SK-N-SH (cell line): ENCODE results near the gene COL4A3. TPM values are rescaled to one million over a fixed set of nuclear protein-coding genes. Genes with fewer than 3 reads are reported as not detected.

Experiments used
- CTCF ChIA-PET: fragments of 300-600, 350-600 bp; formaldehyde crosslinking; extraction: SDS; loops from one replicate; lab custom pipeline; 2021; lab: Yijun Ruan, JAX
- POLR2A ChIA-PET: fragments of 350-600 bp; sonication (Branson Sonifier 250); formaldehyde crosslinking; extraction: SDS; loops from one replicate; lab custom pipeline; 2020; ENCODE audit warnings: antibody characterized with exemption, inconsistent platforms; lab: Yijun Ruan, JAX
- DNase-seq: peaks from one replicate; pipeline ENCODE4 v3.0.0; 2012
- H2AFZ ChIP-seq: fragments of 200-600 bp; sonication (generic); 2 replicates; pipeline ENCODE4 v1.8.1; 2016; ENCODE audit warnings: antibody characterized with exemption, mild to moderate bottlenecking, low read depth
- H3F3A ChIP-seq: fragments of 200-600 bp; sonication (generic); replicated peaks from 2 replicates; pipeline ENCODE3; 2016; ENCODE audit warnings: antibody characterized with exemption, mild to moderate bottlenecking; ENCODE audit not compliant: insufficient read depth
- H3K27ac ChIP-seq, 2 experiments: fragments of 200-500 bp in 1 of 2; fragments of 200-600 bp in 1 of 2; sonication (Bioruptor generic) in 1 of 2; sonication (generic), shearing (Covaris generic) in 1 of 2; 2 replicates each; pipeline versions ENCODE4 v1.5.1 to v1.6.1; 2014 to 2016; ENCODE audit warnings: low read depth in 2 of 2, inconsistent platforms in 1 of 2, low read length in 1 of 2, mild to moderate bottlenecking in 1 of 2, mixed read lengths in 1 of 2
- H3K27me3 ChIP-seq: fragments of 200-600 bp; sonication (generic), shearing (Covaris generic); 2 replicates; pipeline ENCODE4 v1.6.1; 2016; ENCODE audit warnings: mixed run types; ENCODE audit not compliant: insufficient read depth
- H3K36me3 ChIP-seq, 2 experiments: fragments of 200-500 bp in 1 of 2; fragments of 200-600 bp in 1 of 2; sonication (Bioruptor generic) in 1 of 2; sonication (generic) in 1 of 2; replicated peaks in 1 of 2; 2 replicates each; pipeline versions ENCODE3 to v1.5.1; 2014 to 2016; ENCODE audit warnings: low read length in 1 of 2, mild to moderate bottlenecking in 1 of 2; ENCODE audit not compliant: insufficient read depth in 2 of 2, control insufficient read depth in 1 of 2
- H3K4me1 ChIP-seq, 2 experiments: fragments of 200-500 bp in 1 of 2; fragments of 200-600 bp in 1 of 2; sonication (Bioruptor generic) in 1 of 2; sonication (generic), shearing (Covaris generic) in 1 of 2; 2 replicates each; pipeline versions ENCODE4 v1.5.1 to v1.6.1; 2014 to 2016; ENCODE audit warnings: low read depth in 1 of 2, low read length in 1 of 2, mixed run types in 1 of 2; ENCODE audit not compliant: insufficient read depth in 2 of 2, control insufficient read depth in 1 of 2
- H3K4me2 ChIP-seq: fragments of 200-600 bp; sonication (generic), shearing (Covaris generic); 2 replicates; pipeline ENCODE4 v1.6.1; 2017; ENCODE audit warnings: mixed run types
- H3K4me3 ChIP-seq, 2 experiments: fragments of 200-500 bp in 1 of 2; fragments of 200-600 bp in 1 of 2; sonication (Bioruptor generic) in 1 of 2; sonication (generic), shearing (Covaris generic) in 1 of 2; 2 replicates each; pipeline versions ENCODE4 v1.5.1 to v1.8.1; 2014 to 2016; ENCODE audit warnings: low read depth in 2 of 2, inconsistent platforms in 1 of 2, low read length in 1 of 2, mild to moderate bottlenecking in 1 of 2, mixed read lengths in 1 of 2, moderate library complexity in 1 of 2
- H3K79me2 ChIP-seq: fragments of 200-600 bp; sonication (generic); 2 replicates; pipeline ENCODE4 v1.8.1; 2017; ENCODE audit warnings: mild to moderate bottlenecking; ENCODE audit not compliant: insufficient read depth
- H3K9ac ChIP-seq: fragments of 200-600 bp; sonication (generic); 2 replicates; pipeline ENCODE4 v1.6.1; 2017; ENCODE audit warnings: mixed run types
- H3K9me2 ChIP-seq: fragments of 200-600 bp; sonication (generic); 2 replicates; pipeline ENCODE4 v1.6.1; 2017; ENCODE audit warnings: mixed run types
- H3K9me3 ChIP-seq: fragments of 200-600 bp; sonication (generic); 2 replicates; pipeline ENCODE4 v1.6.1; 2017; ENCODE audit warnings: mixed run types, mild to moderate bottlenecking, moderate library complexity
- H4K20me1 ChIP-seq: fragments of 200-600 bp; sonication (generic); 2 replicates; pipeline ENCODE4 v1.6.1; 2017; ENCODE audit warnings: mild to moderate bottlenecking, mixed run types; ENCODE audit not compliant: insufficient read depth
- CHD2 ChIP-seq: fragments of 150-350 bp; IDR thresholded peaks from 2 replicates; pipeline ENCODE4 v1.6.1; 2018; ENCODE audit warnings: low read length; ENCODE audit not compliant: partially characterized antibody
- ELF1 ChIP-seq: IDR thresholded peaks from 2 replicates; pipeline ENCODE4 v1.4.0; 2012
- EP300 ChIP-seq, 2 experiments: IDR thresholded peaks; 2 replicates each; pipeline versions ENCODE4 v1.4.0 to v1.6.1; 2012; ENCODE audit warnings: borderline replicate concordance in 1 of 2, low read depth in 1 of 2, low read length in 1 of 2
- EZH2phosphoT487 ChIP-seq: fragments of 200-600 bp; sonication (generic); IDR thresholded peaks from 2 replicates; pipeline ENCODE4 v1.6.1; 2017; ENCODE audit warnings: low read depth, mixed run types, mild to moderate bottlenecking, antibody characterized with exemption, moderate library complexity, borderline replicate concordance
- FOSL2 ChIP-seq: IDR thresholded peaks from 2 replicates; pipeline ENCODE4 v1.4.0; 2012; ENCODE audit warnings: low read depth, mild to moderate bottlenecking, moderate library complexity, borderline replicate concordance
- FOXM1 ChIP-seq: IDR thresholded peaks from 2 replicates; pipeline ENCODE4 v1.4.0; 2012; ENCODE audit warnings: low read depth, mild to moderate bottlenecking
- JUND ChIP-seq: IDR thresholded peaks from 2 replicates; pipeline ENCODE4 v1.4.0; 2012
- NRF1 ChIP-seq: IDR thresholded peaks from 2 replicates; pipeline ENCODE4 v1.6.1; 2012; ENCODE audit warnings: low read depth, mild to moderate bottlenecking, low read length
- RCOR1 ChIP-seq: fragments of 150-350 bp; IDR thresholded peaks from 2 replicates; pipeline ENCODE4 v1.6.1; 2017; ENCODE audit warnings: antibody characterized with exemption, low read length
- RXRA ChIP-seq: IDR thresholded peaks from 2 replicates; pipeline ENCODE4 v1.4.0; 2012; ENCODE audit warnings: low read depth, mild to moderate bottlenecking, borderline replicate concordance
- TAF1 ChIP-seq: IDR thresholded peaks from 2 replicates; pipeline ENCODE4 v1.6.1; 2012; ENCODE audit warnings: low read depth, mild to moderate bottlenecking, low read length, moderate library complexity, borderline replicate concordance
- TEAD4 ChIP-seq: IDR thresholded peaks from 2 replicates; pipeline ENCODE4 v1.4.0; 2012; ENCODE audit warnings: mild to moderate bottlenecking, borderline replicate concordance; ENCODE audit not compliant: insufficient read depth
- USF1 ChIP-seq: IDR thresholded peaks from 2 replicates; pipeline ENCODE4 v1.4.0; 2012; ENCODE audit warnings: low read depth, borderline replicate concordance
- ZBTB33 ChIP-seq: IDR thresholded peaks from 2 replicates; pipeline ENCODE4 v1.4.0; 2012; ENCODE audit warnings: low read depth, borderline replicate concordance
- WGBS: methylation state at CpG from one replicate; pipeline ENCODE4 v1.1.6; 2017; ENCODE audit warnings: low lambda C conversion rate; 5-methylcytosine and 5-hydroxymethylcytosine counted together
- polyA plus RNA-seq, 3 experiments: library from polyadenylated mRNA; depleted of rRNA; stranded (reverse); fragments of >200 nt; gene quantifications; 2 replicates each; pipeline ENCODE4 v1.2.3, GENCODE V29; 2012
- TF ChIP-seq, protein P1 (sequence below): fragments of 150-350 bp; IDR thresholded peaks from 2 replicates; pipeline ENCODE4 v1.6.1; 2017; ENCODE audit warnings: antibody characterized with exemption, low read length, low read depth, borderline replicate concordance
- TF ChIP-seq, protein P2 (sequence below): IDR thresholded peaks from 2 replicates; pipeline ENCODE4 v1.4.0; 2012; ENCODE audit warnings: low read depth

Gene COL4A3
- polyA plus RNA-seq, 1 of the 3 experiments (the other 2 are of a cell fraction) = not detected

- Histone ChIP-seq H3K27ac (no peak overlapping the region), H2AFZ (no peak overlapping the region), H3K27me3 (peaks cover 12% of the 10 kb centered on the region; the same call in 1 of the 2 replicates), H3K4me3 (no peak overlapping the region), H3K79me2 (no peaks in the 10 kb centered on the region), H3K9me2 (no peaks in the 10 kb centered on the region), H3K4me1 (no peaks in the 10 kb centered on the region), H3F3A (no peaks in the 10 kb centered on the region), H4K20me1 (no peaks in the 10 kb centered on the region), H3K36me3 (no peaks in the 10 kb centered on the region), H3K9ac (no peak overlapping the region), H3K4me2 (no peak overlapping the region), H3K9me3 (no peaks in the 10 kb centered on the region)
- TF ChIP-seq EZH2phosphoT487 = no peak
- no peak for TF ChIP-seq FOXM1
- TF ChIP-seq FOSL2 = no peak
- TF ChIP-seq ELF1 = no peak
- no peak for TF ChIP-seq RCOR1
- no peak for TF ChIP-seq CHD2
- no peak for TF ChIP-seq NRF1
- CTCF ChIA-PET = no interaction called here
- no peak for DNase-seq
- 17% methylated on average over 2 of the region's 2 CpGs for WGBS
- POLR2A ChIA-PET = no interaction called here
These were observed 43.1 kb downstream of the COL4A3 start for GRCh38 chr2:227207573-227207972.

DNA sequence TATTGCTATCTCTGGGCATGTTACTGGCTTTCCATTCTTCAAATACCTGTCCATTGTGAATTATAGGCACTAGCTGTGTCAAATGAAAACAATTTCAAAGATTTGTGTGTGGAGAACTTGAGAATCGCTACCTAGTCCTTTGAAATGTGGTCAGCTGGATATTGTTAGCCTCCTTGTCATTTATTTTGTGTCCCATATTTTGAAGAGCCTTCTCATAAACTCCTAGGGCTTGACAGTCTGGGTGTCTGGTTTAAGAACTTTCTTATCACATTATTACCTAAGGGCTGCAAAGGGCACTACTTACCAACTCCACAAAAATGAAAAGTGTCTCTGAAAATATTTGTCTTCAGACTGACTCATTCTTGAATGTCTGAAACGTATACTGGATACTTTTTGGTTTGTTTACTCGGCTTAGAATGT, 50.2 kb downstream of the COL4A3 start:
- H3K9me2 ChIP-seq = no peaks in the 10 kb centered on the region
- H3K4me2 ChIP-seq = no peak overlapping the region
- H3K4me3 ChIP-seq = no peak overlapping the region
- H4K20me1 ChIP-seq = no peaks in the 10 kb centered on the region
- POLR2A ChIA-PET = no interaction called here
- no peaks in the 10 kb centered on the region for H3F3A ChIP-seq
- no peak for DNase-seq
- H3K27ac ChIP-seq = no peak overlapping the region
- H3K79me2 ChIP-seq = no peaks in the 10 kb centered on the region
- WGBS = 10% methylated on average over 3 of the region's 3 CpGs
- TF ChIP-seq NRF1 (no peak), FOSL2 (no peak), CHD2 (no peak), TAF1 (no peak), RXRA (no peak), JUND (no peak), TEAD4 (no peak), EP300 (IDR thresholded peaks at IDR 0.05; ENCODE audit: borderline replicate concordance in 1 of 2, low read depth in 1 of 2, low read length in 1 of 2) (no peak), USF1 (no peak), ZBTB33 (no peak)
- TF ChIP-seq, protein P1, sequence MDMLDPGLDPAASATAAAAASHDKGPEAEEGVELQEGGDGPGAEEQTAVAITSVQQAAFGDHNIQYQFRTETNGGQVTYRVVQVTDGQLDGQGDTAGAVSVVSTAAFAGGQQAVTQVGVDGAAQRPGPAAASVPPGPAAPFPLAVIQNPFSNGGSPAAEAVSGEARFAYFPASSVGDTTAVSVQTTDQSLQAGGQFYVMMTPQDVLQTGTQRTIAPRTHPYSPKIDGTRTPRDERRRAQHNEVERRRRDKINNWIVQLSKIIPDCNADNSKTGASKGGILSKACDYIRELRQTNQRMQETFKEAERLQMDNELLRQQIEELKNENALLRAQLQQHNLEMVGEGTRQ = no peak
- TF ChIP-seq, protein P2, sequence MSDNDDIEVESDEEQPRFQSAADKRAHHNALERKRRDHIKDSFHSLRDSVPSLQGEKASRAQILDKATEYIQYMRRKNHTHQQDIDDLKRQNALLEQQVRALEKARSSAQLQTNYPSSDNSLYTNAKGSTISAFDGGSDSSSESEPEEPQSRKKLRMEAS = no peak
- TF ChIP-seq, all 33 proteins: peak for 0
- CTCF ChIA-PET = no interaction called here
- Histone ChIP-seq H3K36me3 (no peaks in the 10 kb centered on the region), H3K9ac (no peak overlapping the region), H2AFZ (no peak overlapping the region), H3K27me3 (no peaks in the 10 kb centered on the region), H3K4me1 (no peaks in the 10 kb centered on the region), H3K9me3 (no peaks in the 10 kb centered on the region)
